Measurements from ENCODE around the gene MECR.
"Not testable (repeated sequence)": the region's sequence is repeated elsewhere in the genome, so short reads cannot be mapped to it uniquely, and the experiment has no call there.

The MECR gene

GRCh38 chr1:29236712-29237128 is 6.0 kb upstream of the MECR start:
- ChIA-PET POLR2A (no interaction called here), CTCF (interaction anchor here (0.6 to 1.4 kb wide), 2 partner anchors 11 to 1457 kb away, joined by 3 to 4 read pairs; no protein-coding TSS in a partner anchor)
- Histone ChIP-seq H3K9me3 (ENCODE audit: control extremely low read depth in 1 of 5, control insufficient read depth in 4 of 5, insufficient read depth in 2 of 5, low read depth in 1 of 5, low read length in 4 of 5) (no peaks in the 10 kb centered on the region), H3K36me3 (ENCODE audit: control insufficient read depth in 4 of 4, insufficient read depth in 4 of 4, low read length in 3 of 4) (no peaks in the 10 kb centered on the region), H3K27me3 (replicated peaks in 2 of 5; ENCODE audit: control insufficient read depth in 4 of 5, insufficient read depth in 5 of 5, low read length in 4 of 5) (peaks cover 2 to 65% (median 33%) of the 10 kb centered on the region in 5 experiments), H3K27ac (ENCODE audit: insufficient read depth in 1 of 2, low read depth in 1 of 2, low read length in 2 of 2, poor library complexity in 1 of 2, severe bottlenecking in 2 of 2) (no peak overlapping the region), H3K4me1 (ENCODE audit: control extremely low read depth in 1 of 4, control insufficient read depth in 4 of 4, insufficient read depth in 4 of 4, low read length in 3 of 4) (peaks cover 4 to 25% (median 22%) of the 10 kb centered on the region in 4 experiments), H3K4me3 (ENCODE audit: control insufficient read depth in 1 of 7, extremely low read depth in 1 of 7, insufficient read depth in 4 of 7, low read depth in 2 of 7, low read length in 6 of 7) (peak overlapping the region; percentile 19 to 75 (median 60))
- WGBS (ENCODE audit: insufficient coverage) = 2% methylated on average over 17 of the region's 30 CpGs
- peak in 2 of 3 donors; percentile 46 to 66 for DNase-seq

GRCh38 chr1:29235955-29236711 is 5.4 kb upstream of the MECR start, which contains the start of gene PTPRU:
TSS of gene PTPRU (plus strand) at chr1:29236522. CDS start at chr1:29236645, 123 bp downstream.
- no peaks in the 10 kb centered on the region for H3K36me3 ChIP-seq (ENCODE audit: control insufficient read depth in 4 of 4, insufficient read depth in 4 of 4, low read length in 3 of 4)
- no peak within 1 kb of the TSS for H3K27ac ChIP-seq (ENCODE audit: insufficient read depth in 1 of 2, low read depth in 1 of 2, low read length in 2 of 2, poor library complexity in 1 of 2, severe bottlenecking in 2 of 2)
- 4% methylated on average over 76 of the region's 82 CpGs for WGBS (ENCODE audit: insufficient coverage)
- peak; percentile 61 to 79 (median 76) for DNase-seq
- ChIA-PET POLR2A (no interaction called here), CTCF (interaction anchor here (0.6 to 1.4 kb wide), 2 partner anchors 12 to 1457 kb away, joined by 3 to 4 read pairs; no protein-coding TSS in a partner anchor)
- H3K4me3 ChIP-seq (ENCODE audit: control insufficient read depth in 1 of 7, extremely low read depth in 1 of 7, insufficient read depth in 4 of 7, low read depth in 2 of 7, low read length in 6 of 7) = peak within 1 kb of the TSS; percentile 19 to 75 (median 60)
- H3K9me3 ChIP-seq (ENCODE audit: control extremely low read depth in 1 of 5, control insufficient read depth in 4 of 5, insufficient read depth in 2 of 5, low read depth in 1 of 5, low read length in 4 of 5) = no peaks in the 10 kb centered on the region
- H3K4me1 ChIP-seq (ENCODE audit: control extremely low read depth in 1 of 4, control insufficient read depth in 4 of 4, insufficient read depth in 4 of 4, low read length in 3 of 4) = peaks cover 4 to 28% (median 24%) of the 10 kb centered on the region in 4 experiments
- H3K27me3 ChIP-seq (replicated peaks in 2 of 5; ENCODE audit: control insufficient read depth in 4 of 5, insufficient read depth in 5 of 5, low read length in 4 of 5) = peaks cover 2 to 64% (median 35%) of the 10 kb centered on the region in 5 experiments

GRCh38 chr1:29234881-29235280 is 4.1 kb upstream of the MECR start:
- CTCF ChIA-PET = interaction anchor here (1.0 to 1.9 kb wide), 3 partner anchors 613 to 1473 kb away, joined by 3 to 5 read pairs (median 5); no protein-coding TSS in a partner anchor
- WGBS (ENCODE audit: insufficient coverage) = 100% methylated on average over 2 of the region's 9 CpGs
- H3K27ac ChIP-seq (ENCODE audit: insufficient read depth in 1 of 2, low read depth in 1 of 2, low read length in 2 of 2, poor library complexity in 1 of 2, severe bottlenecking in 2 of 2); H3K9me3 ChIP-seq (ENCODE audit: control extremely low read depth in 1 of 5, control insufficient read depth in 4 of 5, insufficient read depth in 2 of 5, low read depth in 1 of 5, low read length in 4 of 5); H3K36me3 ChIP-seq (ENCODE audit: control insufficient read depth in 4 of 4, insufficient read depth in 4 of 4, low read length in 3 of 4); POLR2A ChIA-PET; DNase-seq; H3K4me3 ChIP-seq (ENCODE audit: control insufficient read depth in 1 of 7, extremely low read depth in 1 of 7, insufficient read depth in 4 of 7, low read depth in 2 of 7, low read length in 6 of 7): not testable (repeated sequence)
- peaks cover 9 to 39% (median 31%) of the 10 kb centered on the region in 4 experiments for H3K4me1 ChIP-seq (ENCODE audit: control extremely low read depth in 1 of 4, control insufficient read depth in 4 of 4, insufficient read depth in 4 of 4, low read length in 3 of 4)
- peaks cover 2 to 53% (median 34%) of the 10 kb centered on the region in 5 experiments for H3K27me3 ChIP-seq (replicated peaks in 2 of 5; ENCODE audit: control insufficient read depth in 4 of 5, insufficient read depth in 5 of 5, low read length in 4 of 5)

- POLR2A ChIA-PET = no interaction called here
- CTCF ChIA-PET = interaction anchor here (1.0 to 1.9 kb wide), 3 partner anchors 613 to 1473 kb away, joined by 3 to 5 read pairs (median 5); no protein-coding TSS in a partner anchor
- peaks cover 2 to 49% (median 32%) of the 10 kb centered on the region in 5 experiments for H3K27me3 ChIP-seq (replicated peaks in 2 of 5; ENCODE audit: control insufficient read depth in 4 of 5, insufficient read depth in 5 of 5, low read length in 4 of 5)
- no peaks in the 10 kb centered on the region for H3K9me3 ChIP-seq (ENCODE audit: control extremely low read depth in 1 of 5, control insufficient read depth in 4 of 5, insufficient read depth in 2 of 5, low read depth in 1 of 5, low read length in 4 of 5)
- H3K36me3 ChIP-seq (ENCODE audit: control insufficient read depth in 4 of 4, insufficient read depth in 4 of 4, low read length in 3 of 4) = no peaks in the 10 kb centered on the region
- WGBS (ENCODE audit: insufficient coverage) = 89% methylated on average over 1 of the region's 1 CpG
- H3K27ac ChIP-seq (ENCODE audit: insufficient read depth in 1 of 2, low read depth in 1 of 2, low read length in 2 of 2, poor library complexity in 1 of 2, severe bottlenecking in 2 of 2) = no peak overlapping the region
- H3K4me1 ChIP-seq (ENCODE audit: control extremely low read depth in 1 of 4, control insufficient read depth in 4 of 4, insufficient read depth in 4 of 4, low read length in 3 of 4) = peaks cover 9 to 41% (median 33%) of the 10 kb centered on the region in 4 experiments
- H3K4me3 ChIP-seq (ENCODE audit: control insufficient read depth in 1 of 7, extremely low read depth in 1 of 7, insufficient read depth in 4 of 7, low read depth in 2 of 7, low read length in 6 of 7) = no peak overlapping the region
- DNase-seq = no peak
Measured at GRCh38 chr1:29234471-29234870, 3.7 kb upstream of the MECR start.

GRCh38 chr1:29233693-29234092 is 3.0 kb upstream of the MECR start:
- peaks cover 2 to 41% (median 30%) of the 10 kb centered on the region in 5 experiments for H3K27me3 ChIP-seq (replicated peaks in 2 of 5; ENCODE audit: control insufficient read depth in 4 of 5, insufficient read depth in 5 of 5, low read length in 4 of 5)
- peaks cover 9 to 41% (median 33%) of the 10 kb centered on the region in 4 experiments for H3K4me1 ChIP-seq (ENCODE audit: control extremely low read depth in 1 of 4, control insufficient read depth in 4 of 4, insufficient read depth in 4 of 4, low read length in 3 of 4)
- no peaks in the 10 kb centered on the region for H3K9me3 ChIP-seq (ENCODE audit: control extremely low read depth in 1 of 5, control insufficient read depth in 4 of 5, insufficient read depth in 2 of 5, low read depth in 1 of 5, low read length in 4 of 5)
- no peaks in the 10 kb centered on the region for H3K36me3 ChIP-seq (ENCODE audit: control insufficient read depth in 4 of 4, insufficient read depth in 4 of 4, low read length in 3 of 4)
- H3K27ac ChIP-seq (ENCODE audit: insufficient read depth in 1 of 2, low read depth in 1 of 2, low read length in 2 of 2, poor library complexity in 1 of 2, severe bottlenecking in 2 of 2) = no peak overlapping the region
- DNase-seq = no peak
- POLR2A ChIA-PET = no interaction called here
- 95% methylated on average over 4 of the region's 4 CpGs for WGBS (ENCODE audit: insufficient coverage)
- no peak overlapping the region for H3K4me3 ChIP-seq (ENCODE audit: control insufficient read depth in 1 of 7, extremely low read depth in 1 of 7, insufficient read depth in 4 of 7, low read depth in 2 of 7, low read length in 6 of 7)
- CTCF ChIA-PET = interaction anchor here (0.9 to 1.9 kb wide), 2 partner anchors 877 to 1145 kb away, joined by 3 to 5 read pairs; no protein-coding TSS in a partner anchor

- POLR2A ChIA-PET = no interaction called here
- WGBS (ENCODE audit: insufficient coverage) = 97% methylated on average over 3 of the region's 3 CpGs
- Histone ChIP-seq H3K27ac (ENCODE audit: insufficient read depth in 1 of 2, low read depth in 1 of 2, low read length in 2 of 2, poor library complexity in 1 of 2, severe bottlenecking in 2 of 2) (no peak overlapping the region), H3K9me3 (ENCODE audit: control extremely low read depth in 1 of 5, control insufficient read depth in 4 of 5, insufficient read depth in 2 of 5, low read depth in 1 of 5, low read length in 4 of 5) (no peaks in the 10 kb centered on the region), H3K4me1 (ENCODE audit: control extremely low read depth in 1 of 4, control insufficient read depth in 4 of 4, insufficient read depth in 4 of 4, low read length in 3 of 4) (peaks cover 9 to 30% (median 24%) of the 10 kb centered on the region in 4 experiments), H3K36me3 (ENCODE audit: control insufficient read depth in 4 of 4, insufficient read depth in 4 of 4, low read length in 3 of 4) (no peaks in the 10 kb centered on the region), H3K27me3 (replicated peaks in 2 of 5; ENCODE audit: control insufficient read depth in 4 of 5, insufficient read depth in 5 of 5, low read length in 4 of 5) (peaks cover 2 to 29% (median 21%) of the 10 kb centered on the region in 5 experiments), H3K4me3 (ENCODE audit: control insufficient read depth in 1 of 7, extremely low read depth in 1 of 7, insufficient read depth in 4 of 7, low read depth in 2 of 7, low read length in 6 of 7) (no peak overlapping the region)
- CTCF ChIA-PET = no interaction called here
- DNase-seq = no peak
Measured at GRCh38 chr1:29232387-29232786, 1.7 kb upstream of the MECR start.

- Histone ChIP-seq H3K27ac (ENCODE audit: insufficient read depth in 1 of 2, low read depth in 1 of 2, low read length in 2 of 2, poor library complexity in 1 of 2, severe bottlenecking in 2 of 2) (peak overlapping the region; percentile 50 to 79), H3K4me3 (ENCODE audit: control insufficient read depth in 1 of 7, extremely low read depth in 1 of 7, insufficient read depth in 4 of 7, low read depth in 2 of 7, low read length in 6 of 7) (peak overlapping the region; percentile 80 to 95 (median 88)), H3K27me3 (replicated peaks in 2 of 5; ENCODE audit: control insufficient read depth in 4 of 5, insufficient read depth in 5 of 5, low read length in 4 of 5) (peaks cover 2 to 14% (median 9%) of the 10 kb centered on the region in 5 experiments), H3K36me3 (ENCODE audit: control insufficient read depth in 4 of 4, insufficient read depth in 4 of 4, low read length in 3 of 4) (peaks cover 0 to 2% (median 0%) of the 10 kb centered on the region in 4 experiments), H3K9me3 (ENCODE audit: control extremely low read depth in 1 of 5, control insufficient read depth in 4 of 5, insufficient read depth in 2 of 5, low read depth in 1 of 5, low read length in 4 of 5) (no peaks in the 10 kb centered on the region), H3K4me1 (ENCODE audit: control extremely low read depth in 1 of 4, control insufficient read depth in 4 of 4, insufficient read depth in 4 of 4, low read length in 3 of 4) (peaks cover 5 to 16% (median 11%) of the 10 kb centered on the region in 4 experiments)
- 8% methylated on average over 3 of the region's 4 CpGs for WGBS (ENCODE audit: insufficient coverage)
- CTCF ChIA-PET = interaction anchor here (1.6 to 1.7 kb wide), 3 partner anchors 8 to 27 kb away, joined by 4 to 6 read pairs (median 5); no protein-coding TSS in a partner anchor
- no peak for DNase-seq
- POLR2A ChIA-PET = no interaction called here
Measured at GRCh38 chr1:29230204-29230552, 556 bp downstream of the MECR start.

All from common myeloid progenitor, CD34-positive (primary cell).